ENCODE data around the gene U2AF2. TPM values are rescaled to one million over a fixed set of nuclear protein-coding genes. Genes with fewer than 3 reads are reported as not detected.

The U2AF2 gene
- polyA plus RNA-seq, 1 donor from 2014 or later = 129 TPM

DNA sequence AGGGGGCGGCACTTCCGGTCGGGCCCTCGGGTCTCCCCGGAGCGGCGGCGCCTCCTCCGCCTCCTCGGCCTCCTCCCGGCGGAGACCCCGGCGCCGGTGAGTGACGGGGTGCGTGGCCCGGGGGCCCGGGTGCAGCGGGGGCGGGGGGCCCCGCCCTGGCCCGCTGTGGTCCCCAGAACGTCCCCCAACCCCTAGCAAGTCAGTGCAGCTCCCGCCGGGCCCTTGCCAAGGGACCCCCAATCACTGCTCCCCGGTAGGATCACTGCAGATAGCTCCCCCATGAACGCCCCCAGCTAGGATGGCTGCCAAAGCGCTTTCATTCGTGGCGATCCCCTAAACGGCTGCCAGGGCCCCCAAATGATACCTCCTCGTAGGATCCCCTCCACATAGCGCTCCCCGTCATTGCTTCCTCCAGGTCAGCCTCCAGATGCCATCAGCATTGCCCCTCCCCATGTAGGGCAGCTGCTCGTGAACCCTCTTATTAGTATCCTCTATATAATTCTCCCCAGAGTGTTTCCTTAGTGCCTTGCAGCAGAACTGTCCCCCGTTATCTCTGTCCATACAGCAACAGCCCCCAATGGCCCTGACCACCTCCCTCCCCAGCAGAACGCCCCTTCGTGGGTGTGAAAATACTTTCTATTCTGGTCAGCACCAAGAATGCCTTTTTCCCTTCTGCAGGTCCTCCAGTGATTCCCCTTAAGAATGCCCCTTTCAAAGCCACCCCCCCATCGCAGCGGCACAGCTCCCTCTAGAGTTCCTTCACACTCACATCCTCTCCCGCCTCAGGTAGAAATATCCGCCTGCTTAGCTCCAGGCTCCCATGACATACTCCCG is 49.0 kb upstream of the U2AF2 start, which contains the start of gene ZNF865:
Gene ZNF865, plus strand, starts transcription at position 11 of the 834 bp plus-strand sequence. CDS start 7,972 bp downstream, outside the sequence.
- H3F3A ChIP-seq (ENCODE audit: insufficient read depth, low read length, poor library complexity, severe bottlenecking) = no peaks in the 10 kb centered on the region
- H4K20me1 ChIP-seq (ENCODE audit: insufficient read depth) = no peaks in the 10 kb centered on the region

DNA sequence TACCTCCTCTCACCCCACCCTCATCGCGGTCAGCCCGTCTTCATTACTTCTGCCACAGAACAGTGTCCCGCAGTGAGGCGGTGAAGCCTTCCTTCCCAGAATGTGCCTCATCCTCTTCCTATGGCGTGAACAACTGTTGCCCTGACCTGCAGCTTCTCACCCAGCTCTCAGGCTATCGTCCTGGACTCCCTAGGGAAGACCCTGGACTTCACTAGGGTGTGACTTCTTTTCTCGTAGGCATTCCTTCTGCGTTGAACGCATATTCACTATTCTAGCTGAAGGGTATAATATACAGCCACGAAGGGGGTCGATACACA is 48.4 kb upstream of the U2AF2 start:
- peak overlapping the region; percentile 97 for H3K4me3 ChIP-seq (ENCODE audit: low read length)

More for the DNA sequence above, 49.0 kb upstream of the U2AF2 start, which contains the start of gene ZNF865:
- H3K79me2 ChIP-seq (replicated peaks; ENCODE audit: insufficient read depth, low read length) = peaks cover 30% of the 10 kb centered on the region
- peaks cover 8% of the 10 kb centered on the region for H3K36me3 ChIP-seq (ENCODE audit: insufficient read depth, low read length)
- H3K9me3 ChIP-seq (ENCODE audit: low read length) = no peaks in the 10 kb centered on the region
- H3K27ac ChIP-seq (ENCODE audit: low read length) = peak within 1 kb of the TSS; percentile 97
- H3K9me2 ChIP-seq (ENCODE audit: insufficient read depth, low read length) = no peaks in the 10 kb centered on the region
- peak within 1 kb of the TSS; percentile 97 for H3K9ac ChIP-seq (ENCODE audit: low read length)
- peak within 1 kb of the TSS; percentile 97 for H3K4me3 ChIP-seq (ENCODE audit: low read length)
- H3K27me3 ChIP-seq (ENCODE audit: insufficient read depth, low read depth, low read length) = no peaks in the 10 kb centered on the region
- TF ChIP-seq, protein P1, sequence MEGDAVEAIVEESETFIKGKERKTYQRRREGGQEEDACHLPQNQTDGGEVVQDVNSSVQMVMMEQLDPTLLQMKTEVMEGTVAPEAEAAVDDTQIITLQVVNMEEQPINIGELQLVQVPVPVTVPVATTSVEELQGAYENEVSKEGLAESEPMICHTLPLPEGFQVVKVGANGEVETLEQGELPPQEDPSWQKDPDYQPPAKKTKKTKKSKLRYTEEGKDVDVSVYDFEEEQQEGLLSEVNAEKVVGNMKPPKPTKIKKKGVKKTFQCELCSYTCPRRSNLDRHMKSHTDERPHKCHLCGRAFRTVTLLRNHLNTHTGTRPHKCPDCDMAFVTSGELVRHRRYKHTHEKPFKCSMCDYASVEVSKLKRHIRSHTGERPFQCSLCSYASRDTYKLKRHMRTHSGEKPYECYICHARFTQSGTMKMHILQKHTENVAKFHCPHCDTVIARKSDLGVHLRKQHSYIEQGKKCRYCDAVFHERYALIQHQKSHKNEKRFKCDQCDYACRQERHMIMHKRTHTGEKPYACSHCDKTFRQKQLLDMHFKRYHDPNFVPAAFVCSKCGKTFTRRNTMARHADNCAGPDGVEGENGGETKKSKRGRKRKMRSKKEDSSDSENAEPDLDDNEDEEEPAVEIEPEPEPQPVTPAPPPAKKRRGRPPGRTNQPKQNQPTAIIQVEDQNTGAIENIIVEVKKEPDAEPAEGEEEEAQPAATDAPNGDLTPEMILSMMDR (IDR thresholded peaks at IDR 0.05; ENCODE audit: poor library complexity, severe bottlenecking) = peak; percentile 92
- no peak for TF ChIP-seq EZH2 (IDR thresholded peaks at IDR 0.05; ENCODE audit: borderline replicate concordance, insufficient read depth, low read length, poor library complexity, severe bottlenecking)
- peak; percentile 48 for TF ChIP-seq POLR2AphosphoS5 (IDR thresholded peaks at IDR 0.05)
- TF ChIP-seq MXI1 (conservative IDR thresholded peaks at IDR 0.05; ENCODE audit: poor library complexity, severe bottlenecking) = no peak
- peak; percentile 83 for TF ChIP-seq RAD21 (conservative IDR thresholded peaks at IDR 0.05)
- peak; percentile 84 for TF ChIP-seq SMC3 (conservative IDR thresholded peaks at IDR 0.05; ENCODE audit: poor library complexity)
- TF ChIP-seq TAF1 (IDR thresholded peaks at IDR 0.05; ENCODE audit: low read depth) = no peak
- peak within 1 kb of the TSS; percentile 87 for H3K4me2 ChIP-seq (ENCODE audit: low read length)
- H2AFZ ChIP-seq (ENCODE audit: low read depth, low read length) = peak within 1 kb of the TSS; percentile 65

More for the DNA sequence above, 48.4 kb upstream of the U2AF2 start:
- no peak overlapping the region for H2AFZ ChIP-seq (ENCODE audit: low read depth, low read length)
- TF ChIP-seq, protein P2, sequence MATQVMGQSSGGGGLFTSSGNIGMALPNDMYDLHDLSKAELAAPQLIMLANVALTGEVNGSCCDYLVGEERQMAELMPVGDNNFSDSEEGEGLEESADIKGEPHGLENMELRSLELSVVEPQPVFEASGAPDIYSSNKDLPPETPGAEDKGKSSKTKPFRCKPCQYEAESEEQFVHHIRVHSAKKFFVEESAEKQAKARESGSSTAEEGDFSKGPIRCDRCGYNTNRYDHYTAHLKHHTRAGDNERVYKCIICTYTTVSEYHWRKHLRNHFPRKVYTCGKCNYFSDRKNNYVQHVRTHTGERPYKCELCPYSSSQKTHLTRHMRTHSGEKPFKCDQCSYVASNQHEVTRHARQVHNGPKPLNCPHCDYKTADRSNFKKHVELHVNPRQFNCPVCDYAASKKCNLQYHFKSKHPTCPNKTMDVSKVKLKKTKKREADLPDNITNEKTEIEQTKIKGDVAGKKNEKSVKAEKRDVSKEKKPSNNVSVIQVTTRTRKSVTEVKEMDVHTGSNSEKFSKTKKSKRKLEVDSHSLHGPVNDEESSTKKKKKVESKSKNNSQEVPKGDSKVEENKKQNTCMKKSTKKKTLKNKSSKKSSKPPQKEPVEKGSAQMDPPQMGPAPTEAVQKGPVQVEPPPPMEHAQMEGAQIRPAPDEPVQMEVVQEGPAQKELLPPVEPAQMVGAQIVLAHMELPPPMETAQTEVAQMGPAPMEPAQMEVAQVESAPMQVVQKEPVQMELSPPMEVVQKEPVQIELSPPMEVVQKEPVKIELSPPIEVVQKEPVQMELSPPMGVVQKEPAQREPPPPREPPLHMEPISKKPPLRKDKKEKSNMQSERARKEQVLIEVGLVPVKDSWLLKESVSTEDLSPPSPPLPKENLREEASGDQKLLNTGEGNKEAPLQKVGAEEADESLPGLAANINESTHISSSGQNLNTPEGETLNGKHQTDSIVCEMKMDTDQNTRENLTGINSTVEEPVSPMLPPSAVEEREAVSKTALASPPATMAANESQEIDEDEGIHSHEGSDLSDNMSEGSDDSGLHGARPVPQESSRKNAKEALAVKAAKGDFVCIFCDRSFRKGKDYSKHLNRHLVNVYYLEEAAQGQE (IDR thresholded peaks at IDR 0.05; ENCODE audit: borderline replicate concordance) = no peak
- TF ChIP-seq TAF1 (IDR thresholded peaks at IDR 0.05; ENCODE audit: low read depth) (no peak), SMC3 (conservative IDR thresholded peaks at IDR 0.05; ENCODE audit: poor library complexity) (no peak), EZH2 (IDR thresholded peaks at IDR 0.05; ENCODE audit: borderline replicate concordance, insufficient read depth, low read length, poor library complexity, severe bottlenecking) (no peak), POLR2AphosphoS5 (IDR thresholded peaks at IDR 0.05) (no peak)
- no peaks in the 10 kb centered on the region for H3K27me3 ChIP-seq (ENCODE audit: insufficient read depth, low read depth, low read length)
- H3K9ac ChIP-seq (ENCODE audit: low read length) = peak overlapping the region; percentile 97
- H3F3A ChIP-seq (ENCODE audit: insufficient read depth, low read length, poor library complexity, severe bottlenecking) = no peaks in the 10 kb centered on the region
- peak overlapping the region; percentile 81 for H3K4me2 ChIP-seq (ENCODE audit: low read length)
- H3K9me3 ChIP-seq (ENCODE audit: low read length) = no peaks in the 10 kb centered on the region
- peak overlapping the region; percentile 97 for H3K27ac ChIP-seq (ENCODE audit: low read length)
- peaks cover 25% of the 10 kb centered on the region for H3K79me2 ChIP-seq (replicated peaks; ENCODE audit: insufficient read depth, low read length)
- peaks cover 8% of the 10 kb centered on the region for H3K36me3 ChIP-seq (ENCODE audit: insufficient read depth, low read length)
- no peaks in the 10 kb centered on the region for H3K9me2 ChIP-seq (ENCODE audit: insufficient read depth, low read length)
- no peaks in the 10 kb centered on the region for H4K20me1 ChIP-seq (ENCODE audit: insufficient read depth)

All from neural cell (in vitro differentiated cells).